Measurements from ENCODE around the gene TBPL1. TPM values are rescaled to one million over a fixed set of nuclear protein-coding genes. Genes with fewer than 3 reads are reported as not detected.

TBPL1 gene
- total and polyA plus RNA-seq, 2 of the 13 experiments (the other 11 are each of a cell fraction or from before 2014, with no cell fraction given): 25.3 to 39.3 TPM

- ATAC-seq (peak; percentile 84), DNase-seq (ENCODE audit: low spot score) (peak; percentile 64), FAIRE-seq (no peak)
- H3K4me1 ChIP-seq (ENCODE audit: insufficient read depth, low read length): peaks cover 22% of the 10 kb centered on the region
- no TSS peak for BruUV-seq (replicated peaks)
- POLR2A ChIA-PET: no interaction called here
- H3K4me3 ChIP-seq (replicated peaks in 1 of 3; ENCODE audit: insufficient read depth in 1 of 3, low read depth in 2 of 3, low read length in 3 of 3): no peak overlapping the region
- in situ Hi-C loops (cut with HindIII; ENCODE audit: extremely low pct_ligation_motif_present, low pct_unique_long_range_greater_than_20kb): no loop called here
- CTCF ChIA-PET (ENCODE audit: low intra/inter-chr PET ratio, low total read pairs): no interaction called here
- H3K79me2 ChIP-seq (ENCODE audit: insufficient read depth, low read length): no peaks in the 10 kb centered on the region
- no peak overlapping the region for H2AFZ ChIP-seq (ENCODE audit: low read length)
- no peak overlapping the region for H3K4me2 ChIP-seq (ENCODE audit: low read depth, low read length)
- no peaks in the 10 kb centered on the region for H3K9me3 ChIP-seq (ENCODE audit: low read length)
- H3K27ac ChIP-seq (ENCODE audit: extremely low read length, insufficient read depth, low read length): no peak overlapping the region
- no peaks in the 10 kb centered on the region for H3K36me3 ChIP-seq (replicated peaks in 1 of 2; ENCODE audit: control insufficient read depth in 1 of 2, insufficient read depth in 2 of 2, low read length in 2 of 2)
- H3K27me3 ChIP-seq (ENCODE audit: control insufficient read depth in 1 of 2, insufficient read depth in 2 of 2, low read length in 2 of 2): no peaks in the 10 kb centered on the region
- no peak overlapping the region for H3K9ac ChIP-seq (ENCODE audit: insufficient read depth, low read depth, low read length)
- intact Hi-C loops (cut with micrococcal nuclease; ENCODE audit: unreplicated experiment): no loop called here
- WGBS (ENCODE audit: low lambda C conversion rate): 14% methylated on average over 3 of the region's 3 CpGs
- no peaks in the 10 kb centered on the region for H4K20me1 ChIP-seq (ENCODE audit: insufficient read depth, low read length)
- TF ChIP-seq EEA1 (CRISPR knock-in tag; IDR thresholded peaks at IDR 0.05; ENCODE audit: borderline replicate concordance) (no peak), HNRNPL (IDR thresholded peaks at IDR 0.05; ENCODE audit: low read depth, low read length) (no peak), ZBTB42 (CRISPR knock-in tag; IDR thresholded peaks at IDR 0.05) (no peak), ATAD3A (CRISPR knock-in tag; IDR thresholded peaks at IDR 0.05) (no peak), ELF4 (CRISPR knock-in tag; IDR thresholded peaks at IDR 0.05; ENCODE audit: borderline replicate concordance) (no peak), ZFP36L1 (CRISPR knock-in tag; IDR thresholded peaks at IDR 0.05) (no peak), MED1 (CRISPR knock-in tag; IDR thresholded peaks at IDR 0.05) (no peak), ZNF205 (CRISPR knock-in tag; IDR thresholded peaks at IDR 0.05) (peak; percentile 90), SOX13 (IDR thresholded peaks at IDR 0.05) (no peak), SOX13 (CRISPR knock-in tag; conservative IDR thresholded peaks at IDR 0.05 in 1 of 2, IDR thresholded peaks at IDR 0.05 in 1 of 2) (peak in 1 of 2 experiments; percentile 73; a peak in 2 of 4 replicates), ZNF569 (CRISPR knock-in tag; IDR thresholded peaks at IDR 0.05; ENCODE audit: borderline replicate concordance) (no peak), FOXA3 (CRISPR knock-in tag; IDR thresholded peaks at IDR 0.05) (no peak), ZNF547 (CRISPR knock-in tag; IDR thresholded peaks at IDR 0.05) (no peak), HDAC1 (CRISPR knock-in tag; IDR thresholded peaks at IDR 0.05) (no peak), ZBTB43 (CRISPR knock-in tag; conservative IDR thresholded peaks at IDR 0.05) (no peak), SKIL (CRISPR knock-in tag; IDR thresholded peaks at IDR 0.05; ENCODE audit: borderline replicate concordance) (no peak), ZBTB49 (CRISPR knock-in tag; IDR thresholded peaks at IDR 0.05; ENCODE audit: borderline replicate concordance) (no peak)
Measured at GRCh38 chr6:134035823-134036296, 82.8 kb downstream of the TBPL1 start.
